Loucy (cell line): ENCODE data around the gene MARCKS.

ENCODE experiments used
- EZH2phosphoT487 ChIP-seq: fragments of 200-600 bp; IDR thresholded peaks from 2 replicates; pipeline ENCODE4 v1.6.1; 2018; ENCODE audit warnings: antibody characterized with exemption, mild to moderate bottlenecking, moderate library complexity, borderline replicate concordance
- TF ChIP-seq, protein P1 (sequence below): fragments of 200-600 bp; sonication (generic); conservative IDR thresholded peaks from 2 replicates; pipeline ENCODE4 v1.5.1; 2014; ENCODE audit warnings: mild to moderate bottlenecking, antibody characterized with exemption, low read length

DNA sequence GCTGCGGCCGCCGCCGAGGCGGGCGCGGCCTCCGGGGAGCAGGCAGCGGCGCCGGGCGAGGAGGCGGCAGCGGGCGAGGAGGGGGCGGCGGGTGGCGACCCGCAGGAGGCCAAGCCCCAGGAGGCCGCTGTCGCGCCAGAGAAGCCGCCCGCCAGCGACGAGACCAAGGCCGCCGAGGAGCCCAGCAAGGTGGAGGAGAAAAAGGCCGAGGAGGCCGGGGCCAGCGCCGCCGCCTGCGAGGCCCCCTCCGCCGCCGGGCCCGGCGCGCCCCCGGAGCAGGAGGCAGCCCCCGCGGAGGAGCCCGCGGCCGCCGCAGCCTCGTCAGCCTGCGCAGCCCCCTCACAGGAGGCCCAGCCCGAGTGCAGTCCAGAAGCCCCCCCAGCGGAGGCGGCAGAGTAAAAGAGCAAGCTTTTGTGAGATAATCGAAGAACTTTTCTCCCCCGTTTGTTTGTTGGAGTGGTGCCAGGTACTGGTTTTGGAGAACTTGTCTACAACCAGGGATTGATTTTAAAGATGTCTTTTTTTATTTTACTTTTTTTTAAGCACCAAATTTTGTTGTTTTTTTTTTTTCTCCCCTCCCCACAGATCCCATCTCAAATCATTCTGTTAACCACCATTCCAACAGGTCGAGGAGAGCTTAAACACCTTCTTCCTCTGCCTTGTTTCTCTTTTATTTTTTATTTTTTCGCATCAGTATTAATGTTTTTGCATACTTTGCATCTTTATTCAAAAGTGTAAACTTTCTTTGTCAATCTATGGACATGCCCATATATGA is 3.2 kb downstream of the MARCKS start:
- TF ChIP-seq, protein P1, sequence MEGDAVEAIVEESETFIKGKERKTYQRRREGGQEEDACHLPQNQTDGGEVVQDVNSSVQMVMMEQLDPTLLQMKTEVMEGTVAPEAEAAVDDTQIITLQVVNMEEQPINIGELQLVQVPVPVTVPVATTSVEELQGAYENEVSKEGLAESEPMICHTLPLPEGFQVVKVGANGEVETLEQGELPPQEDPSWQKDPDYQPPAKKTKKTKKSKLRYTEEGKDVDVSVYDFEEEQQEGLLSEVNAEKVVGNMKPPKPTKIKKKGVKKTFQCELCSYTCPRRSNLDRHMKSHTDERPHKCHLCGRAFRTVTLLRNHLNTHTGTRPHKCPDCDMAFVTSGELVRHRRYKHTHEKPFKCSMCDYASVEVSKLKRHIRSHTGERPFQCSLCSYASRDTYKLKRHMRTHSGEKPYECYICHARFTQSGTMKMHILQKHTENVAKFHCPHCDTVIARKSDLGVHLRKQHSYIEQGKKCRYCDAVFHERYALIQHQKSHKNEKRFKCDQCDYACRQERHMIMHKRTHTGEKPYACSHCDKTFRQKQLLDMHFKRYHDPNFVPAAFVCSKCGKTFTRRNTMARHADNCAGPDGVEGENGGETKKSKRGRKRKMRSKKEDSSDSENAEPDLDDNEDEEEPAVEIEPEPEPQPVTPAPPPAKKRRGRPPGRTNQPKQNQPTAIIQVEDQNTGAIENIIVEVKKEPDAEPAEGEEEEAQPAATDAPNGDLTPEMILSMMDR, result no peak
- TF ChIP-seq EZH2phosphoT487, result no peak
